Loucy (cell line): ENCODE results near the gene SLC12A4.

Experiments used
- H2AFZ ChIP-seq: fragments of 200-600 bp; sonication (generic); 2 replicates; pipeline ENCODE4 v1.6.0; 2016; ENCODE audit warnings: antibody characterized with exemption, mild to moderate bottlenecking, low read length, moderate library complexity
- H3F3A ChIP-seq: fragments of 200-600 bp; 2 replicates; pipeline ENCODE4 v1.6.0; 2016; ENCODE audit warnings: antibody characterized with exemption, low read depth, mild to moderate bottlenecking
- H3K27me3 ChIP-seq: fragments of 200-600 bp; sonication (generic); 2 replicates; pipeline ENCODE4 v1.6.1; 2014; ENCODE audit warnings: low read length, mild to moderate bottlenecking; ENCODE audit not compliant: insufficient read depth, poor library complexity, severe bottlenecking
- H3K36me3 ChIP-seq: fragments of 200-600 bp; sonication (generic); 2 replicates; pipeline ENCODE4 v1.6.1; 2016; ENCODE audit warnings: low read length; ENCODE audit not compliant: insufficient read depth
- H3K4me1 ChIP-seq: fragments of 200-600 bp; sonication (generic); 2 replicates; pipeline ENCODE4 v1.5.1; 2014; ENCODE audit warnings: low read length, mild to moderate bottlenecking; ENCODE audit not compliant: insufficient read depth, poor library complexity, severe bottlenecking
- H3K4me2 ChIP-seq: fragments of 200-600 bp; sonication (generic); 2 replicates; pipeline ENCODE4 v1.6.0; 2014; ENCODE audit warnings: antibody characterized with exemption, low read length, low read depth, mild to moderate bottlenecking; ENCODE audit not compliant: poor library complexity, severe bottlenecking
- H3K4me3 ChIP-seq: fragments of 200-600 bp; sonication (generic); 2 replicates; pipeline ENCODE4 v1.5.1; 2014; ENCODE audit warnings: low read length, mild to moderate bottlenecking, mixed read lengths; ENCODE audit not compliant: poor library complexity, severe bottlenecking
- H3K79me2 ChIP-seq: fragments of 200-600 bp; sonication (generic); 2 replicates; pipeline ENCODE4 v1.6.1; 2014; ENCODE audit warnings: low read length; ENCODE audit not compliant: insufficient read depth
- H3K9ac ChIP-seq: fragments of 200-600 bp; sonication (generic); 2 replicates; pipeline ENCODE4 v1.6.0; 2014; ENCODE audit warnings: mild to moderate bottlenecking, low read depth, low read length, moderate library complexity; ENCODE audit not compliant: poor library complexity, severe bottlenecking
- H3K9me2 ChIP-seq: fragments of 200-600 bp; sonication (generic); replicated peaks from 2 replicates; pipeline ENCODE4 v1.6.1; 2016; ENCODE audit warnings: low read depth, low read length, mixed read lengths
- H3K9me3 ChIP-seq: fragments of 200-600 bp; sonication (generic); 2 replicates; pipeline ENCODE4 v1.6.1; 2014; ENCODE audit warnings: mild to moderate bottlenecking, antibody characterized with exemption, low read length, low read depth; ENCODE audit not compliant: insufficient read depth
- H4K20me1 ChIP-seq: fragments of 200-600 bp; sonication (generic); 2 replicates; pipeline ENCODE4 v1.6.0; 2014; ENCODE audit warnings: antibody characterized with exemption, low read length, mild to moderate bottlenecking; ENCODE audit not compliant: insufficient read depth, poor library complexity, severe bottlenecking
- CTCF ChIP-seq: fragments of 200-600 bp; sonication (generic); conservative IDR thresholded peaks from 2 replicates; pipeline ENCODE4 v1.5.1; 2014; ENCODE audit warnings: mild to moderate bottlenecking, antibody characterized with exemption, low read length
- EZH2phosphoT487 ChIP-seq: fragments of 200-600 bp; IDR thresholded peaks from 2 replicates; pipeline ENCODE4 v1.6.1; 2018; ENCODE audit warnings: antibody characterized with exemption, mild to moderate bottlenecking, moderate library complexity, borderline replicate concordance

The SLC12A4 gene

DNA sequence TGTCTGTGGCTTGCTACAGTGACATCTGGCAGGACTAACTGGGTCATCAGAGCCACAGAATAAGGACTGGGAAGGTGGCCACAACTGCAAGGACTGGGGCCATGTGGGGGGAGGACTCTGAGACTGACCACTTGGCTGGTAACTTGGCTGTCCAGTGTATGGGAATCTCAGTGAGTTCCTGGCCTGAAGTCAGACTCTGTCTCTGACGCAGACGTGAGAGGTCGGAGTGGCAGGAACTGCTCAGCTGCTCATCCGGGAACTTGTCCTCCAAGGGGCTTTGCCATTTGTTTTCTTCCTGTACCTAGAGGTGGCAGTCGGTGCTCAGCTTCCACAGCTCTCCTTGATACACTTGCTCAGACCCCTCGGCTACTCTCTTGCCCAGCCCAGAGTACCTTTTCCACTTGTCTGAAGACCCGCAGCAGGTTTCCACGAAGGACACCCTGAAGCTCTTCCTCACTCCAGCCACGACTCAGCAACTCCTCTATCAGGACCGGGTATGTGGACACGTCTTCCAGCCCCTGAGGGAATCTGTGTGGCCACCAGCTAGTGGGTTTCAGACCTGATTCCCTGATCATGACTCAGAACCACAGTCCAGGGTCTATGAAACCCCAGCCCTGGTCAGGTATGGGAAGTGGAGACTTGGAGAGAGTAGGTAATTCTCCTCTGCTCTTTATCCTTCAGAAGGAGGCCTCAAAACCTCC is 19.2 kb upstream of the SLC12A4 start:
- no peak for TF ChIP-seq CTCF
- no peak for TF ChIP-seq EZH2phosphoT487
- no peak overlapping the region for H3K4me2 ChIP-seq
- H3K9me2 ChIP-seq = no peaks in the 10 kb centered on the region
- no peaks in the 10 kb centered on the region for H4K20me1 ChIP-seq
- no peak overlapping the region for H3K4me3 ChIP-seq
- H3K4me1 ChIP-seq = peaks cover 19% of the 10 kb centered on the region
- no peak overlapping the region for H2AFZ ChIP-seq
- H3K79me2 ChIP-seq = no peaks in the 10 kb centered on the region
- no peaks in the 10 kb centered on the region for H3F3A ChIP-seq
- H3K36me3 ChIP-seq = no peaks in the 10 kb centered on the region
- no peaks in the 10 kb centered on the region for H3K27me3 ChIP-seq
- H3K9me3 ChIP-seq = no peaks in the 10 kb centered on the region
- H3K9ac ChIP-seq = no peak overlapping the region

GRCh38 chr16:67986949-67987348 is 18.5 kb upstream of the SLC12A4 start:
- Histone ChIP-seq H3K79me2 (no peaks in the 10 kb centered on the region), H4K20me1 (no peaks in the 10 kb centered on the region), H3K27me3 (no peaks in the 10 kb centered on the region), H3K9me2 (no peaks in the 10 kb centered on the region), H3K9ac (no peak overlapping the region), H2AFZ (no peak overlapping the region), H3K36me3 (no peaks in the 10 kb centered on the region), H3K9me3 (no peaks in the 10 kb centered on the region), H3F3A (no peaks in the 10 kb centered on the region), H3K4me2 (no peak overlapping the region), H3K4me1 (peaks cover 19% of the 10 kb centered on the region), H3K4me3 (no peak overlapping the region)
- no peak for TF ChIP-seq CTCF
- TF ChIP-seq EZH2phosphoT487 = no peak

DNA sequence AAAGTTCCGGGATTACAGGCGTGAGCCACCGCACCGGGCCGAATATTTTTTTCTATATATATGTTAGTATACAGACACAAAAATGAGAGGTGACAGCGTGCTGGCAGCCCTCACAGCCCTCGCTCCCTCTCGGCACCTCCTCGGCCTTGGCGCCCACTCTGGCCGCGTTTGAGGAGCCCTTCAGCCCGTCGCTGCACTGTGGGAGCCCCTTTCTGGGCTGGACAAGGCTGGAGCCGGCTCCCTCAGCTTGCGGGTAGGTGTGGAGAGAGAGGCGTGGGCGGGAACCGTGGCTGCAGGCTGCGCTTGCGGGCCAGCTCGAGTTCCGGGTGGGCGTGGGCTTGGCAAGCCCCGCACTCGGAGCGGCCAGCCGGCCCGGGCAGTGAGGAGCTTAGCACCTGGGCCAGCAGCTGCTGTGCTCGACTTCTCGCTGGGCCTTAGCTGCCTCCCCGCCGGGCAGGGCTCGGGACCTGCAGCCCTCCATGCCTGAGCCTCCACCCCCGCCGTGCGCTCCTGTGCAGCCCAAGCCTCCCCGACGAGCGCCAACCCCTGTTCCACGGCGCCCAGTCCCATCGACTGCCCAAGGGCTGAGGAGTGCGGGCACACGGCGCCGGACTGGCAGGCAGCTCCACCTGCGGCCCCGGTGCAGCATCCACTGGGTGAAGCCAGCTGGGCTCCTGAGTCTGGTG is 13.7 kb upstream of the SLC12A4 start:
- H2AFZ ChIP-seq = no peak overlapping the region
- no peak overlapping the region for H3K4me3 ChIP-seq
- no peaks in the 10 kb centered on the region for H3K36me3 ChIP-seq
- no peaks in the 10 kb centered on the region for H4K20me1 ChIP-seq
- H3F3A ChIP-seq = no peaks in the 10 kb centered on the region
- H3K79me2 ChIP-seq = no peaks in the 10 kb centered on the region
- no peaks in the 10 kb centered on the region for H3K9me3 ChIP-seq
- no peak overlapping the region for H3K9ac ChIP-seq
- no peaks in the 10 kb centered on the region for H3K27me3 ChIP-seq
- H3K4me1 ChIP-seq = peaks cover 19% of the 10 kb centered on the region
- TF ChIP-seq EZH2phosphoT487 (no peak), CTCF (no peak)
- no peak overlapping the region for H3K4me2 ChIP-seq
- no peaks in the 10 kb centered on the region for H3K9me2 ChIP-seq
